ENCODE measurements around the gene TMEM82. TPM values are rescaled to one million over a fixed set of nuclear protein-coding genes. Genes with fewer than 3 reads are reported as not detected.

TMEM82 gene
- total and polyA plus RNA-seq, 12 donors: not detected

DNA sequence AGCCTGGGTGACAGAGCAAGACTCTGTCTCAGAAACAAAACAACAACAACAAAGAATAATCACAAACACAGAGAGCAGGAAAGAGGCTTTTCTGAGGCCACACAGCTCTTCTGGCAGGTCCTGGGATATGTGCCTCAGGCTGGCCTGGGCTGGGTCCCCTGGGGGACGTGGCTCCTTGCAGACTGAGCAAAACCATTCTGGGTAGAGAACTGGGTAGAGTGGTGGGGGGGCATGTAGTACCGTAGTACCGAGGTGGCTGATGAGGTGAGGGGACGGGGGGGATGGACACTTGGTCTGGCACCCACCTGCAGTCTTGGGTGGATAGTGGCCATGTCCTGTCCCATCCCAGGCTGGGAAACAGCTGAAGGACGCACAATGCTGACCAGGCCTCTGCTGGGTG lies 6.0 kb downstream of the TMEM82 start:
- Histone ChIP-seq H3K36me3 (no peaks in the 10 kb centered on the region), H3K27ac (no peak overlapping the region), H3K4me3 (no peak overlapping the region), H3K4me1 (peaks cover 0 to 16% (median 9%) of the 10 kb centered on the region in 9 donors), H3K27me3 (no peaks in the 10 kb centered on the region), H3K9me3 (no peaks in the 10 kb centered on the region)
- no peak for DNase-seq
- intact Hi-C loops (cut with DNase I): loop anchor here in 4 of 10 donors (10.0 kb wide), 1 partner anchor 153 kb away; no protein-coding TSS in a partner anchor
- WGBS, 2 donors: 95 to 100% methylated on average over 5 of the region's 5 CpGs
- peak in 1 of 8 donors; percentile 12 for ATAC-seq
- TF ChIP-seq, protein P1, sequence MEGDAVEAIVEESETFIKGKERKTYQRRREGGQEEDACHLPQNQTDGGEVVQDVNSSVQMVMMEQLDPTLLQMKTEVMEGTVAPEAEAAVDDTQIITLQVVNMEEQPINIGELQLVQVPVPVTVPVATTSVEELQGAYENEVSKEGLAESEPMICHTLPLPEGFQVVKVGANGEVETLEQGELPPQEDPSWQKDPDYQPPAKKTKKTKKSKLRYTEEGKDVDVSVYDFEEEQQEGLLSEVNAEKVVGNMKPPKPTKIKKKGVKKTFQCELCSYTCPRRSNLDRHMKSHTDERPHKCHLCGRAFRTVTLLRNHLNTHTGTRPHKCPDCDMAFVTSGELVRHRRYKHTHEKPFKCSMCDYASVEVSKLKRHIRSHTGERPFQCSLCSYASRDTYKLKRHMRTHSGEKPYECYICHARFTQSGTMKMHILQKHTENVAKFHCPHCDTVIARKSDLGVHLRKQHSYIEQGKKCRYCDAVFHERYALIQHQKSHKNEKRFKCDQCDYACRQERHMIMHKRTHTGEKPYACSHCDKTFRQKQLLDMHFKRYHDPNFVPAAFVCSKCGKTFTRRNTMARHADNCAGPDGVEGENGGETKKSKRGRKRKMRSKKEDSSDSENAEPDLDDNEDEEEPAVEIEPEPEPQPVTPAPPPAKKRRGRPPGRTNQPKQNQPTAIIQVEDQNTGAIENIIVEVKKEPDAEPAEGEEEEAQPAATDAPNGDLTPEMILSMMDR (IDR thresholded peaks at IDR 0.05): no peak

DNA sequence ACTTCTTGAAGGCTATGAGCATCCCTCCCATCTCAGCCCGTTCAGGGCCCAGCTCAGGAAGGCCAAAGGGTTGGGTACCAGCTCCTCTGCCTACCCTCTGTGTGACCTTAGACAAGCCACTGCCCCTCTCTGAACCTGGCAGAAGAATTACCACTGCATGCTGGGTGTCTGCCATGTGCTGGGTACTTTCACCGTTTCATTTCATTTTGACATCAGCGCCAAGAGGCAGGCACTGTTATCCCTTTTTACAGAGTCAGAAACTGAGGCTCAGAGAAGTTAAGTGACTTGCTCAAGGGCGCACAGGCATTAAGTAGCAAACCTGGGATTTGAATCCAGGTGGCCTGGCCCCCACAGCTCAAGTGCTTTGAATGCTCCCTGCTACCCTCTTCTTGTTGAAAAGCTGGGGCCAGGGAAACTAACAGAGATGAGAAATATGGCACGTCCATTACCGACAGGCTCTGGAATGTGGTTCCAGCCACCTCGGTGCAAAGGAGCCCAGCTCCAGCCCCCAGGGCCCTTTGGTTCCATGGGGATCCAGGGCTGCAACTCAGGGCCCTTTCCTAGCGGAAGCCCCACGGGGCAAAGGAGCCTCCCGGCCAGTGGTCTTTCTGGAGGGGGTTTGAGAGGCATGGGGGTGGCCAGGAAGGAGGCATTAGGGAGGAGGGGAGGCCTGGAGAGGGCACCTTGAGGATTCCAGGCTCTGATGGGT lies 6.5 kb downstream of the TMEM82 start:
- H3K27me3 ChIP-seq: no peaks in the 10 kb centered on the region
- ATAC-seq (peak in 1 of 8 donors; percentile 4), DNase-seq (no peak)
- H3K4me3 ChIP-seq: no peak overlapping the region
- no peaks in the 10 kb centered on the region for H3K9me3 ChIP-seq
- WGBS, 2 donors: 90 to 92% methylated on average over 10 of the region's 10 CpGs
- peak overlapping the region in 1 of 10 donors; percentile 19 for H3K27ac ChIP-seq
- intact Hi-C loops (cut with DNase I): loop anchor here in 4 of 10 donors (10.0 kb wide), 1 partner anchor 154 kb away; no protein-coding TSS in a partner anchor
- no peaks in the 10 kb centered on the region for H3K36me3 ChIP-seq
- peaks cover 0 to 16% (median 9%) of the 10 kb centered on the region in 9 donors for H3K4me1 ChIP-seq
- TF ChIP-seq, protein P1 (IDR thresholded peaks at IDR 0.05): no peak

DNA sequence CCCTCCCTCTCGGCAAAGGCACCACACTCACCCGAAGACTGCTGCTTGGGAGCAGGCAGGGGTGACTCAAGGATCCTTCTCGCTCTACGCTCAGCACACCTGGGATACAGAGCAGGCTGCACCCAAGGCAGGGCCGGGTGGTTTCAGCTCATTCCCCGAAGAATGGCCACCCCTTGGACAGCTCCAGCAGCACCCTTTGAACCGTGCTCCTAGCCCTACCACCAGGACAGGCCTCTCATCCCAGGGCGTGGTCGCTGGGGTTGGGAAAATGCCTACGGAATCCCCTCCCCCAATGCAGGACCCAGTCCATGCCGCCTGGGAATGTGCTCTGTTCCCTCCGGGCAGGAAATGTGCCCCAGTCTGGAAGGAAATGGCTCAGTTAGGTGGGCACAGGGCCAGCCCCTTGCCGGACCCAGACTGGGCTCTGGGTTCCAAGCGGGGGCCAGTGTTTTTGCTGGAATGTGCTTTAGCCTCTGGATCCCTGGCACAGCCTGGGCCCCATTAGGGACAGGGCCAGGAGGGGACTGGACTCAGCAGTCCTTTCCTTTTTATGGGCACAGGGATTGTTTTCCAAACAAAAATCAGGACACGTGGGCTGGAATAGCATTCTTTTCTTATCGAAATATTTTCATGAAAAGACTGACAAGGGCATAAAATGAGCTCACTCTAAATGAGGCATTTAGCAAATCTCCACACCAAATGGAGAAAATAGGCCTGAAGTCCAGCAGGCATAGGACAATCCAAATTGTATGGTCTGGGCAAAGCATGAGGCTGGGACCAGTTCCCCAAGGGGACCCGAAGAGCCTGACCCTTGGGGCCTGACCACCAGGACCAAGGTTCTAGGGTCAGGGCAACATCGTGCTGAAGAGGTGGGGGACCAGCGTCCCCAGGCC lies 7.3 kb downstream of the TMEM82 start:
- Histone ChIP-seq H3K9me3 (no peaks in the 10 kb centered on the region), H3K27ac (peak overlapping the region in 3 of 10 donors; percentile 0 to 19 (median 1)), H3K4me1 (peaks cover 0 to 16% (median 9%) of the 10 kb centered on the region in 9 donors), H3K4me3 (no peak overlapping the region), H3K27me3 (no peaks in the 10 kb centered on the region), H3K36me3 (no peaks in the 10 kb centered on the region)
- intact Hi-C loops (cut with DNase I): loop anchor here in 4 of 10 donors (10.0 kb wide), 1 partner anchor 155 kb away; no protein-coding TSS in a partner anchor
- DNase-seq (no peak), ATAC-seq (peak in 6 of 8 donors; percentile 5 to 65 (median 50))
- TF ChIP-seq, protein P1 (IDR thresholded peaks at IDR 0.05): no peak
- 68 to 73% methylated on average over 19 of the region's 19 CpGs for WGBS, 2 donors

DNA sequence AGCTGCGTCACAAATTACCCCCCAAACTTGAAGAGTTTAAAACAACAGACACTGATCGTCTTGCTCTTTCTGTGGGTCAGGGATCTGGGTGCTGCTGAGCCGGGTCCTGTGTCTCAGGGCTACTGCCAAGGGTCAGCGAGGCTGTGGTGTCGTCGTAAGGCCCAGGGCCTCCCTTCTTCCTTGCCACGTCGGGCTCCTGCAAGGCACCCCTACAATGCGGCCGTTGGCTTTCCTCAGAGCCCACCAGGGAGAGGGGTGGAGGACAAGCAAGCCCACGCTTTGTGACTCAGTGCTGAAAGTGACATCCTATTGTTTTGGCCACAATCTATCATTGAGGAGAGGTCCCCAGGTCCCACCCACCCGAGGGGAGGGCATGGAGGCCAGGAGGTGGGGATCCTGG lies 8.6 kb downstream of the TMEM82 start:
- Histone ChIP-seq H3K9me3 (no peaks in the 10 kb centered on the region), H3K4me1 (peaks cover 0 to 16% (median 9%) of the 10 kb centered on the region in 9 donors), H3K27ac (no peak overlapping the region), H3K4me3 (no peak overlapping the region), H3K27me3 (no peaks in the 10 kb centered on the region), H3K36me3 (no peaks in the 10 kb centered on the region)
- TF ChIP-seq, protein P1 (IDR thresholded peaks at IDR 0.05): no peak
- intact Hi-C loops (cut with DNase I): no loop called here
- WGBS, 2 donors: 91 to 92% methylated on average over 12 of the region's 12 CpGs
- ATAC-seq (no peak), DNase-seq (no peak)

Measured in heart right ventricle (tissue), 16 donors.